Colon (tissue), 2 donors: Measurements from ENCODE around the gene HERPUD2.

ENCODE experiments used
- FAIRE-seq: peaks from 2 replicates; lab custom pipeline; 2012; peaks lifted over from hg19 to GRCh38; lab: Jason Lieb, UNC
- donor health status: control.
- donor health status: control.

Gene HERPUD2

GRCh38 chr7:35694784-35695472 lies at the start of gene HERPUD2:
HERPUD2 (minus strand) TSS chr7:35695135; CDS start chr7:35694330, 805 bp downstream.
- FAIRE-seq: no peak

- FAIRE-seq: no peak
These were observed 44.0 kb upstream of the HERPUD2 start for GRCh38 chr7:35738889-35739288.

- FAIRE-seq: no peak
These were observed 41.8 kb upstream of the HERPUD2 start for GRCh38 chr7:35736725-35737124.

GRCh38 chr7:35735396-35735795 lies 40.5 kb upstream of the HERPUD2 start:
- no peak for FAIRE-seq

- FAIRE-seq: no peak
These were observed 39.1 kb upstream of the HERPUD2 start for GRCh38 chr7:35734001-35734483.

GRCh38 chr7:35731349-35731748 lies 36.4 kb upstream of the HERPUD2 start:
- FAIRE-seq: no peak

GRCh38 chr7:35729061-35729783 lies 34.3 kb upstream of the HERPUD2 start:
- FAIRE-seq: no peak

- no peak for FAIRE-seq
These were observed 33.6 kb upstream of the HERPUD2 start for GRCh38 chr7:35728412-35729060.

GRCh38 chr7:35727571-35727970 lies 32.6 kb upstream of the HERPUD2 start:
- FAIRE-seq: no peak

GRCh38 chr7:35726654-35727053 lies 31.7 kb upstream of the HERPUD2 start:
- FAIRE-seq: no peak

- FAIRE-seq: no peak
These were observed 30.3 kb upstream of the HERPUD2 start for GRCh38 chr7:35725280-35725680.

GRCh38 chr7:35723011-35723410 lies 28.1 kb upstream of the HERPUD2 start:
- no peak for FAIRE-seq

- no peak for FAIRE-seq
These were observed 27.3 kb upstream of the HERPUD2 start for GRCh38 chr7:35722054-35722849.

- no peak for FAIRE-seq
These were observed 26.4 kb upstream of the HERPUD2 start for GRCh38 chr7:35721288-35721687.

- FAIRE-seq: no peak
These were observed 25.9 kb upstream of the HERPUD2 start for GRCh38 chr7:35720849-35721248.

- no peak for FAIRE-seq
These were observed 25.1 kb upstream of the HERPUD2 start for GRCh38 chr7:35720032-35720431.

GRCh38 chr7:35718047-35718446 lies 23.1 kb upstream of the HERPUD2 start:
- no peak for FAIRE-seq

- FAIRE-seq: no peak
These were observed 22.6 kb upstream of the HERPUD2 start for GRCh38 chr7:35717516-35717915.

GRCh38 chr7:35717013-35717412 lies 22.1 kb upstream of the HERPUD2 start:
- no peak for FAIRE-seq

- FAIRE-seq: no peak
These were observed 21.3 kb upstream of the HERPUD2 start for GRCh38 chr7:35716038-35716803.

GRCh38 chr7:35714862-35715261 lies 19.9 kb upstream of the HERPUD2 start:
- FAIRE-seq: no peak
